WTC11 (cell line): ENCODE results near the gene SWT1. TPM values are rescaled to one million over a fixed set of nuclear protein-coding genes. Genes with fewer than 3 reads are reported as not detected.

Source experiments
- ATAC-seq: fragments of 200-7000 bp; cut with Tn5 transposase; 2 replicates; pipeline ENCODE4 v1.10.0; 2021; ENCODE audit warnings: mild to moderate bottlenecking, moderate library complexity
- CTCF ChIA-PET: fragments of 300-600 bp; sonication (Branson Sonifier 250); formaldehyde crosslinking; loops from one replicate; lab custom pipeline; 2021; ENCODE audit warnings: antibody characterized with exemption; lab: Charles Lee
- POLR2A ChIA-PET: fragments of 350-600 bp; sonication (Branson Sonifier 250); formaldehyde crosslinking; loops from one replicate; lab custom pipeline; 2021; ENCODE audit warnings: antibody characterized with exemption; lab: Charles Lee
- DNase-seq: peaks from one replicate; pipeline ENCODE4 v3.0.0; 2021; ENCODE audit warnings: low spot score
- H3K27ac Mint-ChIP-seq: 2 replicates; pipeline ENCODE4 v1.8.0; 2021; ENCODE audit warnings: mixed read lengths
- H3K27me3 Mint-ChIP-seq: 2 replicates; pipeline ENCODE4 v1.8.0; 2021; ENCODE audit warnings: low read depth, mild to moderate bottlenecking, moderate library complexity, mixed read lengths
- H3K36me3 Mint-ChIP-seq: 2 replicates; pipeline ENCODE4 v1.8.0; 2021; ENCODE audit warnings: mixed read lengths
- H3K4me1 Mint-ChIP-seq: 2 replicates; pipeline ENCODE4 v1.8.0; 2022; ENCODE audit warnings: mixed read lengths
- H3K4me3 Mint-ChIP-seq: 2 replicates; pipeline ENCODE4 v1.8.0; 2021; ENCODE audit warnings: mild to moderate bottlenecking, moderate library complexity, mixed read lengths
- H3K9me3 Mint-ChIP-seq: 2 replicates; pipeline ENCODE4 v1.8.0; 2021; ENCODE audit warnings: mixed read lengths
- AR ChIP-seq: fragments of 250-450 bp; sonication (Bioruptor Pico); IDR thresholded peaks from 2 replicates; pipeline ENCODE4 v1.9.0; 2021; ENCODE audit warnings: mild to moderate bottlenecking
- ATF1 ChIP-seq: sonication (generic); formaldehyde crosslinking; IDR thresholded peaks from 2 replicates; pipeline ENCODE4 v1.8.1; 2023; ENCODE audit warnings: mild to moderate bottlenecking, moderate library complexity, missing genetic modification reagents
- ATF2 ChIP-seq: sonication (generic); formaldehyde crosslinking; IDR thresholded peaks from 2 replicates; pipeline ENCODE4 v1.8.1; 2022; ENCODE audit warnings: low read depth, missing genetic modification reagents, borderline replicate concordance
- CREM ChIP-seq: sonication (generic); formaldehyde crosslinking; IDR thresholded peaks from 2 replicates; pipeline ENCODE4 v1.8.1; 2022; ENCODE audit warnings: mild to moderate bottlenecking, missing genetic modification reagents, moderate library complexity
- E2F1 ChIP-seq: sonication (generic); formaldehyde crosslinking; IDR thresholded peaks from 2 replicates; pipeline ENCODE4 v1.8.0; 2022; ENCODE audit warnings: mild to moderate bottlenecking, missing genetic modification reagents
- E2F4 ChIP-seq: sonication (generic); formaldehyde crosslinking; IDR thresholded peaks from 2 replicates; pipeline ENCODE4 v1.8.1; 2022; ENCODE audit warnings: low read depth, mild to moderate bottlenecking, moderate library complexity, missing genetic modification reagents, borderline replicate concordance
- EMX1 ChIP-seq: fragments of 250-450 bp; sonication (Bioruptor Pico); IDR thresholded peaks from 2 replicates; pipeline ENCODE4 v1.8.0; 2021; ENCODE audit warnings: mild to moderate bottlenecking
- ESRRA ChIP-seq: sonication (generic); formaldehyde crosslinking; IDR thresholded peaks from 2 replicates; pipeline ENCODE4 v1.8.1; 2022; ENCODE audit warnings: mild to moderate bottlenecking, missing genetic modification reagents, borderline replicate concordance
- FOXJ3 ChIP-seq: sonication (generic); formaldehyde crosslinking; IDR thresholded peaks from 2 replicates; pipeline ENCODE4 v1.9.0; 2021; ENCODE audit warnings: missing genetic modification reagents, mild to moderate bottlenecking, borderline replicate concordance
- GTF2I ChIP-seq: fragments of 250-450 bp; sonication (Bioruptor Pico); conservative IDR thresholded peaks from 2 replicates; pipeline ENCODE4 v1.4.0; 2021; ENCODE audit warnings: mild to moderate bottlenecking
- JAZF1 ChIP-seq: fragments of 250-450 bp; sonication (Bioruptor Pico); IDR thresholded peaks from 2 replicates; pipeline ENCODE4 v1.9.0; 2021; ENCODE audit warnings: moderate library complexity, mild to moderate bottlenecking, inconsistent platforms
- MXD4 ChIP-seq: fragments of 250-450 bp; sonication (Bioruptor Pico); IDR thresholded peaks from 2 replicates; pipeline ENCODE4 v1.8.0; 2021; ENCODE audit warnings: mild to moderate bottlenecking, moderate library complexity, borderline replicate concordance
- NFYB ChIP-seq: sonication (generic); formaldehyde crosslinking; conservative IDR thresholded peaks from 2 replicates; pipeline ENCODE4 v1.8.0; 2022; ENCODE audit warnings: low read depth, missing genetic modification reagents
- OVOL2 ChIP-seq: fragments of 250-450 bp; sonication (Bioruptor Pico); IDR thresholded peaks from 2 replicates; pipeline ENCODE4 v1.9.0; 2021; ENCODE audit warnings: mild to moderate bottlenecking, borderline replicate concordance
- PREB ChIP-seq: sonication (generic); formaldehyde crosslinking; IDR thresholded peaks from 2 replicates; pipeline ENCODE4 v1.8.1; 2022; ENCODE audit warnings: mild to moderate bottlenecking, missing genetic modification reagents, moderate library complexity, borderline replicate concordance
- USF1 ChIP-seq: sonication (generic); formaldehyde crosslinking; IDR thresholded peaks from 2 replicates; pipeline ENCODE4 v1.8.0; 2022; ENCODE audit warnings: mild to moderate bottlenecking, missing genetic modification reagents
- ZNF425 ChIP-seq: fragments of 250-450 bp; sonication (Bioruptor Pico); conservative IDR thresholded peaks from 2 replicates; pipeline ENCODE4 v1.9.0; 2021; ENCODE audit warnings: mild to moderate bottlenecking
- ZNF512 ChIP-seq: sonication (generic); formaldehyde crosslinking; IDR thresholded peaks from 2 replicates; pipeline ENCODE4 v1.8.1; 2022; ENCODE audit warnings: missing genetic modification reagents, borderline replicate concordance
- ZSCAN18 ChIP-seq: fragments of 250-450 bp; sonication (Bioruptor Pico); IDR thresholded peaks from 2 replicates; pipeline ENCODE4 v2.1.2; 2022; ENCODE audit warnings: mild to moderate bottlenecking, moderate library complexity
- total RNA-seq: library from RNA; stranded (reverse); gene quantifications from 3 replicates; pipeline ENCODE4 v1.2.3, GENCODE V29; 2021

SWT1 gene
- total RNA-seq, 1 experiment from 2014 or later = 5.8 TPM

GRCh38 chr1:185305419-185305818 lies 148.5 kb downstream of the SWT1 start:
- no peak for DNase-seq
- no peak for ATAC-seq
- POLR2A ChIA-PET = no interaction called here
- Mint-ChIP-seq H3K9me3 (no peaks in the 10 kb centered on the region), H3K4me3 (no peak overlapping the region), H3K27me3 (no peaks in the 10 kb centered on the region)
- CTCF ChIA-PET = interaction anchor here (1.7 kb wide), 1 partner anchor 375 kb away, joined by 5 read pairs; no protein-coding TSS in a partner anchor
- TF ChIP-seq FOXJ3 (CRISPR knock-in tag) = no peak
- no peak for TF ChIP-seq USF1
- no peak for TF ChIP-seq OVOL2 (CRISPR knock-in tag)
- no peak for TF ChIP-seq GTF2I
- no peak for TF ChIP-seq CREM
- TF ChIP-seq E2F4 (CRISPR knock-in tag) = no peak
- no peak for TF ChIP-seq ZNF512 (CRISPR knock-in tag)
- no peak for TF ChIP-seq ATF2 (CRISPR knock-in tag)
- no peak for TF ChIP-seq JAZF1 (CRISPR knock-in tag)
- no peak for TF ChIP-seq E2F1 (CRISPR knock-in tag)
- TF ChIP-seq NFYB (CRISPR knock-in tag) = no peak
- no peak for TF ChIP-seq MXD4 (CRISPR knock-in tag)
- no peak for TF ChIP-seq ZNF425
- TF ChIP-seq EMX1 (CRISPR knock-in tag) = no peak
- TF ChIP-seq, all 79 proteins: peak for 0
- H3K36me3 Mint-ChIP-seq = peaks cover 84% of the 10 kb centered on the region
- peak overlapping the region; percentile 53 for H3K27ac Mint-ChIP-seq
- H3K4me1 Mint-ChIP-seq = no peaks in the 10 kb centered on the region

- peaks cover 18% of the 10 kb centered on the region for H3K4me1 Mint-ChIP-seq
- no peak overlapping the region for H3K4me3 Mint-ChIP-seq
- H3K27ac Mint-ChIP-seq = no peak overlapping the region
- H3K36me3 Mint-ChIP-seq = peaks cover 73% of the 10 kb centered on the region
- ChIA-PET CTCF (no interaction called here), POLR2A (no interaction called here)
- no peaks in the 10 kb centered on the region for H3K9me3 Mint-ChIP-seq
- ATAC-seq (no peak), DNase-seq (no peak)
- H3K27me3 Mint-ChIP-seq = no peaks in the 10 kb centered on the region
- TF ChIP-seq AR (CRISPR knock-in tag) (no peak), ATF1 (CRISPR knock-in tag) (no peak), PREB (CRISPR knock-in tag) (no peak), ESRRA (CRISPR knock-in tag) (no peak), ZSCAN18 (CRISPR knock-in tag) (no peak)
These were observed 151.2 kb downstream of the SWT1 start for GRCh38 chr1:185308126-185308525.
